Measurements from ENCODE around the gene LGALS14.

- no peak for TF ChIP-seq POLR2A (IDR thresholded peaks at IDR 0.05; ENCODE audit: low read depth, low read length)
- TF ChIP-seq POLR2AphosphoS5 (IDR thresholded peaks at IDR 0.05; ENCODE audit: low read depth, low read length), result no peak
Observed at GRCh38 chr19:39679791-39680168, 24.5 kb upstream of the LGALS14 start.
